ENCODE results near the gene BRD3OS.
A peak's percentile ranks its signal among the peaks of the same experiment; 100 is the strongest.

The BRD3OS gene

DNA sequence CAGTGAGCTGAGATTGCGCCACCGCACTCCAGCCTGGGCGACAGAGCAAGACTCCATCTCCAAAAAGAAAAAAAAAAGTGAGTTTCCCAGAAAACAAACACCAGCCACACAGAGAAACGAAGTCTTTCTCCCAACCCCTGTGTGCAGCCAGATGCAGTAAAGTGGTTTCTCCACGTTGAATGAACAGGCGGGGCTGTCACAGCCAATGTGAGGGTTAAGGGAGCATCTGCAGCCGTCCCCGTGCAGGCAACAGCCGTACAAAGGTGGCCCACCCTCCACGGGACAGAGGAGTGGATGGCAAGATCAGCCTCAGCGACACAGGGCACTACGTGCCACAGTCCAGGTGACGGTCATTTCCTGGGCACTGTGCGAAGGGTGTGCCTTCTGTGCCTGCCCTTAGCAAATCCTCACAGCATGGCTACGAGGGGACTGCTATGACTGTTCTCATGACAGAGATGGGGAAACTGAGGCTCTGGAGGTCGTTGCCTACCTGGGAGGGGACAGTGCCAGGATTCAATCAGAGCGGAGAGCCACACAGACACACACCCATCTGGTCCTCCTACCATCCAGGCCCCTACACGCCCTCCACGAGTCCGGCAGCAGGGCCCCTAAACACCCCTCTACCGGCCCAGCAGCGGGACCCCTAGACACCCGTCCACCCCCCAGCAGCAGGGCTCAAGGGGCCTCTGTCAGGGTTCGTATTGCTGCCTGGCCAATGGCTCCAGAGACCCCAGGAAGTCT lies 35.5 kb upstream of the BRD3OS start:
- DNase-seq, result no peak

DNA sequence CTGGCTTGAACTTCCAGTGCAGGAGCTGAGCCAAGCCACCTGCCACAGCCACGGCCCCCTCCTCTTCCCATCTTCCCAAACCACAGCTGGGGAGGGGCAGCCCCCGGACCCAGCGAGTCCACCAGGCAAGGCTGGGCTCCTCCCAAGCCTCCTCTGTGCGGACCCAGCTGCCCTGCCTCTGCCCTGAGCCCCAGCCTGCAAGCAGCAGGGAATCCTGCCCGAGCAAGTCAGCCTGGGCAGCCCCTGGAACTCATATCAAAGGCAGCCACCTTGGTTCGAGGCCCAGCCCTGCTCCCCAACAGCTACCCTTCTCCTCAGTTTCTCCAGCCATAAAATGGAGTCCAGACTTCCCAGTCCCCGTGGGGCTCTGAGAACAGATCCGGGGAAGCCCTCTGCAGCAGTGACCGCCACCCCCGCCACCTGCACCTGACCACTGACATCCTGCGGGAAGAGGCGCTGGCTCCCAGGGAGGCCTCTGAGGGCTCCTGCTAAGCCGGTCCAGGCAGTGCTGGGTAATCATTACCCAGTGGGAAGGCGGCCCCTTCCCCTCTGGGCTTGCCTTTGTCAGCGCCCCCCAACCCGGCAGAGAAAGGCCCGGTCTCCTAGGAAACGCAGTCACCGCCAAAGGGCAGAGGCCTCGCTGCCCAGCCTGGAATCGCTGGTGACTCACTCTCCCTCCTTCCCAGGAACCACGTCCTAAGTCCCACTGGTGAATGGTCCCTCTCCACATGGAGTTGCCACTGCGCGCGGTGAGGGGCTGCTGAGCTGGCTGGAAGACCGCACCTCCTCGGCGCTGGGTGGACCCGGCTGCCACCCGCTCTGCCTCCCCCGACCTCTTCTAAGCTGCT lies 34.7 kb upstream of the BRD3OS start:
- no peak for DNase-seq

DNA sequence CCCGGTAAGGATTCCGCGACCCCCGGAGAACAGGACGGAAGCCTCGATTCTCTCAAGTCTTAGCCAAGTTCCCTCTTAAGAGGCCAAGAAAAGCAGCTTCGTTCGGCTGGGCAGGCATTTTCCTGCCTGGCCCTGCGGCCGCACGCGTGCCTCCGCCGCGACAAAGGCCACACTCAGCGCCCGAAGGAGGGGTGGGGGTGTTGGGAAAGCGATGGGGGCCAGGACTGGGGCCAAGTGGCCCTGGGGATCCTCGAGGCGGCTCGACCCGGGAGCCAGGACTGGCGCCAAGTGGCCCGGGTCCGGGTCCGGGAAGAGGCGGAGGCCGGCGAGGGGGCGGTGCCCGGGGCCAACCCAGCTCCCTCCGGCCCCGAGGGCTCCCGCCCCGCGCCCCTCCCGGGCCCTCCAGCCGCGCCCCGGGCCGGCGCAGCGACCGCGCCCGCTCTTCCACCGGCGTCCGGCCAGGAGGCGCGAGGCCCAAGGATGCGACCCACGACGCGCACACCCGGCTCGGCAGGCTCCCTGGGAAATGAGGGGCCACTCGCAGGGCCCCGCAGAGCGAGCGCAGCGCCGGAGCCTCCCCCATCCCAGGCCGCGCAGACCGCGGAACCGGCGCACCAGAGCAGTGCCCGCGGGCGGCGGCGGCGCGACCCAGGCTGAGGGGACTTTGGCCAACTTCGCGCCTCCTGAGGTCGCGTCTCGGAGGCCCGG lies 33.9 kb upstream of the BRD3OS start:
- DNase-seq, result no peak

DNA sequence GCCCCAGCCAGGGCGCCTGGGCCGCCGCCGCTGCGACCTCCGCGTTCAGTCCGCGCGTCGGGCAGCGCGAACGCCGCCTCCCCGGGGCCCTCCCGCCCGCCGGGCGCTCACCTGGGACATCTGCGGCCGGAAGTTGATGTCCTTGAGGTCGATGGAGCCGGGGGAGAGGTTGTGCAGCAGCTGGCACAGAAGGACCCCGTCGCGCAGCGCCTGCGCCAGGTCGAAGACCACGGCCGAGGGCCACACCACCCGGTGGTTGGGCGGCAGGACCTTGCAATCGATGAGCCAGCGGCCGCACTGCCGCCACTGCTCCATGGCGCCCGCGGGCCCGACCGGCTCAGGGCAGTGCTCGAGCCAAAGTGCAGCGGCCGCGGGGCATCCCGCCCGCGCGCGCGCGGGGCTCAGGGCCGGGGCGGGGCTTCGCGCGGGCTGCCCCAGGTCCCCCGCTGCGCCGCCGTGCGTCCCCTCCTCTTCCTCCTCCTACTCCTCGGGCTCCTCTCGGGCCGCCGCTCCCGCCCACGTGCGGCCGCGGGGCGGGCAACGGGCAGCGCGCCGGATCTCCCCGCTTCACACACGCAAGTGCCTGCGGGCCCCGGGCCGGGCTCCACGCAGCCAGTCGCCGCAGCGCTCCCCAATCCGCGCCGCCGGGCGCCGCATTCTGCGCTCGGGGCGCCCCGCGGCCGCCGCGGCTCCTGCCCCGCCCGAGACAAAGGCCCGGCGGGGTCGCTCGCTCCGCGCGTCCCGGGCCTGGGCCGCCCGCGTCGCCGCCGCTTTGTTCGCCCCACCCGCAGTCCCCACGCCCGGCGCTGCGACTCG lies 33.1 kb upstream of the BRD3OS start, which contains the start of gene VAV2:
Gene VAV2 (minus strand): TSS at position 361 of the 816 bp plus-strand sequence. CDS start 46 bp downstream, at position 315.
- DNase-seq, result no peak

DNA sequence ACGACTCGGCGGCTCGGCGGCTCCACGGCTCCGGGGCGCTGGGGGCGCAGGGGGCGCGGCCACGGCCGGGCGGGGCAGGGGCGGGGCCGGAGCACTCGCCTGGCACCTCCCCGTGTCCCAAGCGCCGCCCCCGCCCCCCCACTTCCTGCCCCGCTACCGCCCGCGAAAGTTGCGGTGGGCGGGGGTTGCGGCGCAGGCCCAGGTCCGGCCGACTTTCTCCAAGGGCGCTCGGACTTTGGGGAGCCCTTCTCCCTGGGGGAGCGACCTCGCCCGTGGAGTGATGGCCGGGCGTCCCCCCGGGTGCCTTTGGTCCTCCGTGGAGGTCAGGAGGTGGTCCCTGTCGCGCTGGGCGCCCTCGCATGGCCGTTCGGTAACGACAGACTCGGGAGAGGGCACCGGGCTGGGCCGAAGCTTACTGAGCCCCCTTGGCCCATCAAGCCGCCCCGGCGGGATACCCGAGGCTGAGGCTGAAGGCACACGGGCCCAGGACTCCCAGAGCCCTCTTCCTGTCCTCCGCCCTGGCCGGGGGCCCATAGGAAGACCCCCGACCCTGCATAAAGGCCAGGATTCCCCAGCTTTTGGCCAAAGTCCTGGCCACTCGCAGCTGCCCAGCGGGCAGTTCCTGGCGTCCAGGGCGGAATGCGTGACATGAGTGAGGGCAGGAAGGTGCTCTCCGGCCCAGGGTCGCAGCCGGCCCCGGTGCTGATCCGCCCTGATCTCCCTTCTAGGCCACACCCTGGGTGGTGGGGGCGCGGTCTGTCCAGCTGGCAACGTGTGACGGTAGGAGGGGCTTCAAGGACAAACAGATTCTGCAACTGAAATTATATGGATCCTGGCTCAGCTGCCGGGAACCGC lies 32.3 kb upstream of the BRD3OS start:
- peak; percentile 76 for DNase-seq

DNA sequence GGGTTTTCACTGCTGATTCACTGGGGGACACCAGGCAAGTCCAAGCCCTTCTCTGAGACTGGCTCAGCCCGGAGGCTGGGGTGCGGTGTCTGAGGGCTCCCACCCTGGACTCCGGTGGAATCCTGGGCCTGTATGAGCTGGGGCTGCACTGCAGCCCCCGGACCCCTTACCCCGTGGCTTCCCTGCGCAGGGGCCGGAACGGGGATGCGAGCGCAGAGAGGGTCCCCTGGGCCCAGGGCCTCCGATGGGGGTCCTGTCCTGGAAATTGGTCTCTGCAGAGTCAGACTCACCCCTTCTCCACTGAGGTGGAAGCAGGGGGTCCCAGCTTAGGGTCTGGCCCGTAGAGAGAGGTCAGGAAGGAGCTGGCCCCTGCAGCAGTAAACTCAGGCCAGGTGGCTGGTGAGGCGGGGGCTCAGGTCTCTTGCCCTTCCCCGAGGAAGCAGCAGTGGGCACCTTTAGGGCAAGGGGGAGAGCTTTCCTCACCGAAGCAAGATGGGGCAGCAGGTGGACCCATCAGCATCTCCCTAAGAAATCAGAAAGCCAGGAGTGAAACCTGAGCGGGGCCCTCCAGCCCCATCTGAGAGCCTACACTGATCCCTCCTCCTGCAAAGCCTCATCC lies 31.5 kb upstream of the BRD3OS start:
- DNase-seq, result no peak

DNA sequence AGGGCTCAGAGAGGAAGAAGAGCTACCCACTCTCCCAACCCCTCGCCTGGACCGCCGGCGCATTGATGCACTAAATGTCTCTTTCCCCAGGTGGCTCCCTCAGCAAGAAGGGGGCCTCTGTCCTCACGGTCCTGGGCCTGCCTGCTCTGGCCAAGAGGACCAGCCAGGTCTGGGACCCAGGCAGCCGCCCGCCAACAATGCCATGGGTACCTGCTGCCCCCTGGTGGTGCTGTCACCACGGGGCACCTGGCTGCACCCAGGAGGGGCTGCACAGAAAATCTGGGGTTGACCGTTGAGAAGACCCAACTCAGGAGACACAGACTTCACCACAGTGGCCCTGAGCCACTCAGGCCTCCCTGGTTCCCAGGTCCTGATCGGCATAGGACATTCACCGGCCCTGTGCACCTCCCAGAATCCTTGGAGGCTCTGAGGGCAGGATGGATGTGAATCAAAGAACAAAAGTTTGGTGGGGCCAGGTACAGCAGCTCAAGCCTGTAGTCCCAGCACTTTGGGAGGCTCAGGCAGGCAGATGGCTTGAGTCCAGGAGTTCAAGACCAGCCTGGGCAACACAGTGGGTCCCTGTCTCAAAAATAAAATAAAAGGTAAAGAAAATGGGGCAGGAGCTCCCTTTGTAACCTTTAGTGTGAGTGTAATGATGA lies 30.8 kb upstream of the BRD3OS start:
- DNase-seq, result peak; percentile 72

DNA sequence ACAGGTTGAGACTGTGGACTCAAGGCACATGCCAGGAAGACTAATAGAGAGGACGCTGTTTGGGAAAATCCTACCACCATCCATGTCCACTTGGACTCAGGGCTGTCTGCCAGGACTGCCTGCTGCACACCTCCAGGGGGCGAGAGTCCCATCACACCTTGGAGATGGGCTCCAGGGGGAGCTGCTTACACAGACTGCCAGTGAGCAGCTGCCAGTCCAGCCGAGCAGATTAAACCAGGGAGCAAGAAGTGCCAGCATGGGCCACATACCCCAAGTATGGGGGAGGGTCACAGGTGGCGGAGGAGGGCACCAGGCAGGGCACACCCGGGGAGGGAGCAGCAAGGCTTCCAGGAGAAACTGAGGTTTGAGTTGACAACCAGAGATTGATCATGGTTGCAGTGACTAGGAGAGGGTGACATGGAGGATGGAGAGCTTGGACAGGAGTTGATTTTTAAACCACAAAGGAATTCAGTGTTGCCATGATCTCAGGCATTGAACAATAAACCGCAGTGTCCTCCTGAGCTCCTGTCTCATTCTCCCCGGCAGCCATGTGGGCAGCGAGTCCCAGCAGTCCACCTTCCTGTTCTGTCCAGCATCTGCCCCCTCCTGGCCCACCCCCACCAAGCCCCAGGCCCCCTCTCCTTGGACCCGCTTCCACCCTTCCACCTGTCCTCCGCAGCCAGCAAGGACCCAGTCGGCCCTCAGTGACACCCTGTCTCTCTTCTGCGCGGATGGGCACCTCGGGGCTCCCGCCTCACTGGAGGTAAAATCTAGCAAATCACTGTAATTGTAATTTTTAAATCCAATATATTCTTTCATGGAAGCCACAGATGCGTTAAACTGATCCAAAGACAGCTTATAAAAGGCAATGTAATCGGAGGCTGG lies 30.0 kb upstream of the BRD3OS start:
- DNase-seq, result no peak

DNA sequence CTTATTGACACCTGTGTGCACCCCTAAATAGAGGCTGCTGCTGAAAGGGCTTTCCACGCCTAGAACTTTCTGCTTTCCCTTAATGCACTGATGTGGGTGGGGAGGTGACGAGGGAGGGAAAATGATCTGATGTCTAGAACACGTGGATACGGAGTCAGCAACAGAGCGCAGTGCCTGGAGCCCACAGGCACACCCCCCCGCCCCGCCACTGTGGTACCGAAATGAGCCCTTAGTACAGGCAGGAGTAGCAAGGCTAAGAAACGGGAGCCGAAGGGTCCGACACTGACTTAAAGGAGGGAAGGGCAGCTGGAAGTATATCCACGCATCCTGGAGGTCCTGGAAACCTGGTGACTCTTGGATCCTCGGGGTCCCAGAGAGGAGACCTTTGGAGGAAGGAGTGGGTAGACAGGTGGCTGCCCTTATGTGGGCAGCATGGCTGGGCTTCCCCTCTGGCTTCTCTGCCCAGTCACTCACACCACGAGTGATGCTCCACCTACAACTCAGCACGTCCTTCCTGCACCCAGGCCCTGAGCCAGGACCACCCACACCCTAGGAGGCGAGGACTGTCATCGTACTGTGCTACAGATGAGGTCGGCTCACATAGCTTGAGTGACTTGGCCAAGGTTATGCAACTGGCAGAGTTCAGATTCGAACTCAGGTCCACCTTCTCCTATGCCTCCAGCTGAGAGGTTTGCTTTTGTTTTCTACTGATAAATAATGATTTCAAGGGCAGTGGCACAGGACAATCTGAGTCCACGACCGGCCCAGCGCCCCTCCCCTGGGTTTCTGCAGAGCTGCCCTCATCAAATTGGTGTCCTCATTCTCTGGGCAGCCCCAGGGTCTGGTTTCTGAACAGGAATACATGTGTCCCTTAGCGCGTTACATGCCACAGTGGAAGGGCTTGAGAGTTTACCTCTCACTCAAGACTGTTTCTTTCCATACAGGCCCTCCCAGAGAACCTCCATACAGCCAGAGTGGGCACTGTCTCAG lies 28.5 kb upstream of the BRD3OS start:
- DNase-seq, result no peak

DNA sequence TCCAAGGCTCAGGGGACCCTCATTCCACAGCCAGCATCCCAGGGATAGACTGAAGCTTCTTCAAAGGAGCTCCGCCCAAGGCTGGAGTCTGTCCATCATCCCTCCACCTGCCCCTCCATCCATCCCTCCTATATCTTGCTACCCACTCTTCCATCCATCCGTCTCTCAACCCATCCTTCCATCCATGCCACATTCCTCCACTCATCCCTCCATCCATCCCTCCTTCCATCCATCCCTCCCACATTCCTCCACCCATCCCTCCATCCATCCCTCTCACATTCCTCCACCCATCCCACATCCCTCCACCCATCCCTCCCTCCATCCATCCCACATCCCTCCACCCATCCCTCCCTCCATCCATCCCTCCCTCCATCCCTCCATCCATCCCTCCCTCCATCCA lies 27.7 kb upstream of the BRD3OS start:
- DNase-seq, result no peak

DNA sequence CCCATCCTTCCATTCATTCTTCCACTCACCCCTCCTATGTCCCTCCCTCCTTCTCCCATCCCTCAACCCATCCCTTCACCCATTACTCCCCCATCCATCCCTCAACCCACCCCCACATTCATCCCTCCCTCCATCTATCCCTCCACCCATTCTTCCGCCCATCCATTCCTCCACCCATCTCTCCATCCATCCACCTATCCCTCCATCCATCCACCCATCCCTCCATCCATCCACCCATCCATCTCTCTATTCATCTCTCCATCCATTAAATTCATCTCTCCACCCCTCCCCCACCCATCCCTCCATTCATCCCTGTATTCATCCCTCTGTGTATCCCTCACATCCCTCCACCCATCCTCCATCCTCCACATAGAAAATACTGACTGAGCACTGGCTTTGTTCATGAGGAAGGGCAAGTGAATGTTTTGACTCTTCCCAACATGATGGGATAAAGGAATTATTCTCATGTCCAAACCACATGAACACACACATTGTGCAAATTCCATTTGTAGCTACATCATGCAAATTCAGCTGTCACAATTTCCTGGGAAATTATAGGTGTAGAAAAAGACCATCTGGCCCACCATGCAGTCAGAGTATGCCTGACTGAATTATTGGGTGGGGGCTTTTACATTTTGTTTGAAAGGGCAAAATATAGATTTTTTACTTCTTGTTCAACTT lies 26.2 kb upstream of the BRD3OS start:
- no peak for DNase-seq

DNA sequence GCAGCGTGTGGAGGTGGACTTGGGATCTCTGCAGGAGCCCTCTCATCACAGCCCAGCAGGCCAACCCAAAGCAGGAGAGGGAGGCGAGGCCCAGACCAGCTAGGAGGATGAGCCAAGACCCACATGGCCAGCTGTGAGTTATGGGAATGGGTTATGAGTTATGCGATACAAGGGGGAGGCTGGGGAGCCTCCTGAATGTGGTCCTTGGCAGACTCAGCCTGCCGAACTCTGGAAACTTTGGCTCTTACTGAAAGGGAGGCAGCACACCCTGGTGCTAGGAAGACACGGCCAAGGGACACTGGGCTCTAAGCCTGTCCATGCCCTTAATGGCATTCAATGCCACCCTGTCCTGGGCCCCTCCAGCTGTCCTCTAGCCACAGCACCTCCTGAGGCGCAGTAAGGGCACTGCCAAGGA lies 25.4 kb upstream of the BRD3OS start:
- DNase-seq, result no peak

DNA sequence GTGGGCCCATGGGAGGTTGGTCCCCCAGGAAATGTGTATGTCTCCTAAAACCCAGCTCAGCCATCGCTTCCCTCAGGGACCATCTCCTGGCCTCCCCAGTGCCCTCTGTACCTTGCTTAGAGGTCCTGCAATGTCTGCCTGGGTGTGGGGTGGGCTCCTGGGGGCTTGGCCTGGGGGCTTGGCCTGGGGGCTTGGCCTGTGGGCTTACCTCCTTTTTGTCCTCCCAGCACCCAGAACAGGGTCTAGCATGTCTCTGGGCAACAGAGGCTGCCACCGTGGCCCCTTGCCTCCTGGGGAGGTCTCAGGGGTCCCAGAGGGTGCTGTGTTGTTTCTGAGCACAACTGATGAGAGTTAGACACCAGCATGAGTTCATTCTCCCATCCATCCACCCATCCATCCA lies 22.5 kb upstream of the BRD3OS start:
- DNase-seq, result no peak

DNA sequence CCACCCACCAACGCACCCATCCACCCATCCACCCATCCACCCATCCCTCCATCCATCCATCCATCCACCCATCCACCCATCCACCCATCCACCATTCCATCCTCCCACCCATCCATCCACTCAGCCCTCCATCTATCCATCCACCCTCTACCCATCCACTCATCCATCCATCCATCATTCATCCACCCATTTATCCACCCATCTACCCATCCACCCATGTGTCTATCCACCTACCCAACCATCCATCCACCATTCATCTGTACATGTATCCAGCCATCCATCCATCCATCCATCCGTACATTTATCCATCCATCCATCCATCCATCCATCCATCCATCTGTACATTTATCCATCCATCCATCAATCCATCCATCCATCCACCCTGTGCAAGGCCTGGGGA lies 22.0 kb upstream of the BRD3OS start:
- DNase-seq, result no peak

DNA sequence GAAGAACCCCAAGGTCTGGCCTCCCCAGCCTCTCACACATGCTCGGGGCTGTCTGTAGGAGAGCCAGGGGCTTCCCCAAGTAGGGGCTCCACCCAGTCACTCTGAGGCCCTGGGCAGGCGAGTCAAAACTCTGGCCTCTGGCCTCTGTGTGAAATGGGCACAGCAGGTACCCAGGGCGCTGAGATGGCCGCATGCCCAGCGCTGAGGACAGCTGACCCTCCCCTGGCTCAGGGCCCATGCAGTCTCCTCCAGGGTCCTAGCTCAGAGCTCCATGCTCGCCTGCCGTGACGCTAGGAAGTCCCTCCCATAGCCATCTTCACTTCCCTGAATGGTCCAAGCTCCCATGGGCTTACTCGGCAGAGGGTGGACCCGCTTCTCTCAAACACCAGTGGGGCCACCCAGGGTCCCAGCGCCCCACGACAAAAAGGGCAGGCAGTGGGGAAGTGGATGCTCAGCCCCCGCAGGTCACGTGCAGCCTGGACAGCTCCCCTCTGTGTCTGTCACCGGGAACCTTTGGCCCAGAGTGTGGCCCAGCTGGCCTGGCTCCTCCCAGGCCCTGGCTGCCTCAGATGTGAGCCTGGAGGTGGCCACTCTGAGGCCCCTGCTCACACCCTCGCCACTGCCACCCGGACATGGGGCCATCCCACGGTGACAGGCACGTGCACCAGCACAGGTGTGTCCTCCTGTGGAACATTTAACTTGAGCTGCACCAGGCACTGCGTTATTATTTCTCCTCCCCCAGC lies 21.0 kb upstream of the BRD3OS start:
- no peak for DNase-seq

DNA sequence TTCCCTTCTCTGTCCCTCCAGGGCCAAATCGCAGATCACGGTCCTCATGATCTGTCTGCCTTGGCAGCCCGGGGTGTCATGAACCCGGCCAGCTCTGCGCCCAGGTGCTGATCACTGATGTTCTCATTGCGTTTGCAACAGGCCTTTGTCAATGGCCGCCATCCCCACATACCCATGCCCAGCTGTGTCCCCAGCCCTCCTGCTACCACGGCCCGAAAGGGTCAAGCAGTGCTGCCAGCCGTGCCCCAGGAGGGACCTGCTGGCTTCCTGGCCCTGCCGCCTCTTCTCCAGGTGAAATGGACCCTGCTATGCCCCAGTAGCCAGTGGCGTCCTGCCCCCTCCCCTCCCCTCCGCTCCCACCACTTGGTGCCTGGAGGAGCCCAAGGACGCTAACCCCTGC lies 20.4 kb upstream of the BRD3OS start:
- no peak for DNase-seq

DNA sequence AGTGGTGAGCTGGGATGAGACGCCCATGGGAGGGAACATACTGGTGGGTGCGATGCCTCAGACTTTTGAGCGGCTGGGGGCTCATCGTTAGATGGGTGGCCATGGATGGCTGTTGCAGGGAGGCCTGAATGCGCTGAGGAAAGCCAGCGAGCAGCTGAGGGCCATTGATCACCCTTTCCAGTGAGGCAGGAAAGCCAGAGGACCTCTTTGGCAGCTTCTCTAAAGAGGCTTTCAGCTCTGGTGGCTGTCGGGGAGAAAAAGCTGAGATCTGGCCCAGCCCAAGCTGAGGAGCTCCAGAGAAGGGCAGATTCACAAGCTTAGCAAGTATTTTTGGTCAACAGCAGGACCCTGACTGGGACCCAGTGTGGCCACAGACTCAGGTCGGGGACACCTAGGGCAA lies 19.9 kb upstream of the BRD3OS start:
- no peak for DNase-seq
